ENCODE measurements around the gene NRP2.

The NRP2 gene

DNA sequence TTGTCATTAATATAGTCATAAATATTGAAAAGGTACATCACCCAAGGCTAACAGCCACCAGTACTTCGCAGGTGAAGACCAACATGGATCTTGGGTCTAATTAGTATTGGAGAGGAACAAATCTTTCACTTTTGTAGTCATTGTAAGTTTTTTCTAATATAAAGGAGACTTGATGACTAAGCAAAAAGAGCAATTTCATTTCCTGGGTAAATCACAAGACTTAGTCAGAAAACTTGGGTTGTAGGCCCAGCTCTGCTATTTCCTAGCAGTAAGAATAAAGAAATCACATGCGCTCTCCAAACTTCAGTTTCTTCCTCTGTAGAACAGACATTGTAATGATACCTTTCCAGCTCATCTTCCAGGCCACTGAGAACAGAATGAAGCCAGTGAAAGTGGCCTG, 40.9 kb downstream of the NRP2 start:
- DNase-seq (ENCODE audit: low spot score in 2 of 2) (no peak), ATAC-seq (no peak)
- H3K4me1 Mint-ChIP-seq: no peaks in the 10 kb centered on the region
- H3K9me3 Mint-ChIP-seq: no peaks in the 10 kb centered on the region
- no peak overlapping the region for H3K4me3 Mint-ChIP-seq
- no peaks in the 10 kb centered on the region for H3K36me3 Mint-ChIP-seq
- no peak overlapping the region for H3K27ac Mint-ChIP-seq

DNA sequence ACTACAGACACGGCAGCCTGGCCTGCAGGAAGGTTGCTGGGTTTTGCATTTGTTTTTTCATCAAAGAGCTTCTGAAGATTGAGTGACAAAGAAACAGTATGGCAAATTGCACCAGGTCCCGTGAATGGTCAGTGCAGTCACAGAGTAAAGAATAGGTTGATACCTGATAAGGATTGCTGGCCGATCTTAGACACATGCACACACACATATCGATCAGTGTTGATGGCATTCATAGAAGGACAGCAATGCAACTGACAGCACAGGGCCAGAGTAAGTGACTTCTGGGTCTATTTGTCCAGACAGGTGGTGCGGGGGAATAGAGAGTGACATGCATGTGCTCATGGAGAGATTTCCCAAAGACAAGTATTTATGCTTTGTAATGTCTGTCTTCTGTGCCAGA, 42.8 kb downstream of the NRP2 start:
- no peak for ATAC-seq
- Mint-ChIP-seq H3K4me3 (no peak overlapping the region), H3K9me3 (no peaks in the 10 kb centered on the region), H3K4me1 (no peaks in the 10 kb centered on the region), H3K27ac (no peak overlapping the region), H3K36me3 (no peaks in the 10 kb centered on the region)
- no peak for DNase-seq (ENCODE audit: low spot score in 2 of 2)

DNA sequence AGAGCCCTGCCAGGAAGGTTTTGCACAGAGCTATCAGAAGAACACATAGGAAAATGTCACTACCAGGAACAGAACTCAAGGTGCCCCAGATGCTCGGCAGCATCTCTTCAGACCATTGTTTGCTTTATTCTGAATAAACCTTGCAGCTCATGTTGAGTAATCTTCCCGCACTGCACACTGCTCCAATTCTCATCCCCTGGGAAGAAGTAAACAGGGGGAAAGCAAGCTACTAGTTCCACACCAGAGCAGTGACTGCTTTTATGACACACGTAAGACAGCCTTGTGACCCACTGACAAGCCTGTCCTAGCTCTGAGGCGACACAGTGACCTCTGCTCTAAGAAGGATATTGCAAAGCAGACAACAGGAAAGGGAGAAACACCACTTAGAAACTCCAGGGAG, 44.2 kb downstream of the NRP2 start:
- no peaks in the 10 kb centered on the region for H3K9me3 Mint-ChIP-seq

DNA sequence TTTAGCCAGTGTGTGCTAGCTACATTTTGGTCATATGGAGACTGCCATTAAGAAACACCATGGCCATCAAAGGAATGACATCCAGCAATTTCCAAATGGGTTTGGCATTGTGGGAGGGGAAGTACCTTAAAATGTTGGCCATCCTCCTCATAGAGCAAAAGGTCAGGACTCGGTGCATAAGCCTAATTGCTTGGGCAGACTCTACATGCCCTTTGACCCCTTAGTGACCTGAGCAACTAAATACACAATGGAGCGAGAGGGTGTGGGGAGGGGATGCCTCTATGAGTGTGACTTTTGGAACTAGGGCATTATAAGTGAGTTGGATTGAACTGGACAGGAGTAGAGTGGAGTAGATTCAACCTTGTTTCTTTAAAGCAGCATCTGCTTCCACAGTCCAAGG, 44.9 kb downstream of the NRP2 start:
- H3K9me3 Mint-ChIP-seq: no peaks in the 10 kb centered on the region
- no peak for ATAC-seq
- no peak for DNase-seq (ENCODE audit: low spot score in 2 of 2)
- H3K36me3 Mint-ChIP-seq: no peaks in the 10 kb centered on the region
- no peak overlapping the region for H3K27ac Mint-ChIP-seq
- no peak overlapping the region for H3K4me3 Mint-ChIP-seq
- no peaks in the 10 kb centered on the region for H3K4me1 Mint-ChIP-seq

More for the DNA sequence above, 44.2 kb downstream of the NRP2 start:
- Mint-ChIP-seq H3K36me3 (no peaks in the 10 kb centered on the region), H3K27ac (no peak overlapping the region), H3K4me1 (no peaks in the 10 kb centered on the region), H3K4me3 (no peak overlapping the region)
- no peak for DNase-seq (ENCODE audit: low spot score in 2 of 2)
- ATAC-seq: no peak

DNA sequence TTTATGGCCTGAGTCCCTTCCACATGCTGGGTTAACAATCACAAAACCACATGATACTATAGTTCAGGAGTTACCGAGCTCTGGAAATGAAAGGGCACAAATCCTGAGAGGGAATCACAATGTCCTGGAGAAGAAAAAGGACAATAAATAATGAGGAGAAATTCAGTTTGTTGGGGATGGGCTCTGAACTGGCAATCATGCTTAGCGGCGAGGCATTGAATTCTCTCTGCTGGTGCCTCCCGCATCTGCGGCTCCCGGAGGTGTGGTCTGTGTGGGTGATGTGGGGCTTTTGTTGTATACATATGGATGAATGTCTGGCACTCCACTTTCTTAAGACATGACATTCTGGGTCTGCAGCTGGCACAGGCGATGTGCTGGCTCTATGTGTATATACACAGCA, 46.1 kb downstream of the NRP2 start:
- no peak overlapping the region for H3K4me3 Mint-ChIP-seq
- no peaks in the 10 kb centered on the region for H3K36me3 Mint-ChIP-seq
- ATAC-seq: no peak
- DNase-seq (ENCODE audit: low spot score in 2 of 2): no peak
- no peaks in the 10 kb centered on the region for H3K9me3 Mint-ChIP-seq
- no peaks in the 10 kb centered on the region for H3K4me1 Mint-ChIP-seq
- no peak overlapping the region for H3K27ac Mint-ChIP-seq

DNA sequence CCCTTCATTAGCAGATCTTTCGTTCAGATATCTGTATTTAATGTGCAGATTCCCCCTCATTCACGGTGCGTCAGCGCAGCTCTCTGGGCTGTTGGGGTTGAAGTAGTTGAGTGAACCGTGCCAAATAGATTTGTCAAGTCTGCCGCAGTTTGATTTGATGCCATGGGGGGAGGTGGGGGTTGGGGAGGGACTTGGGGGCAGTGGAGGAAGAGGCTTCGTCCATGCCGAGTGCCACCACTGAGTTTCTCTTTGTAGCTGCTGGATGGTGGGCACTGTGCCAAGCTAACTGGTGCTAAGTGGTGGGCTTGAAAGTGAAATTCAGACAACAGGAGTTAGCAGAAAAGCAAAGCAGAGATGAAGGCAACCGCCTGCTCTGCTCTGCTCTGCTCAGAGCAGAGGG, 47.9 kb downstream of the NRP2 start:
- no peak for DNase-seq (ENCODE audit: low spot score in 2 of 2)
- no peak for ATAC-seq
- H3K27ac Mint-ChIP-seq: no peak overlapping the region
- H3K4me3 Mint-ChIP-seq: no peak overlapping the region
- no peaks in the 10 kb centered on the region for H3K9me3 Mint-ChIP-seq
- no peaks in the 10 kb centered on the region for H3K4me1 Mint-ChIP-seq
- H3K36me3 Mint-ChIP-seq: no peaks in the 10 kb centered on the region

DNA sequence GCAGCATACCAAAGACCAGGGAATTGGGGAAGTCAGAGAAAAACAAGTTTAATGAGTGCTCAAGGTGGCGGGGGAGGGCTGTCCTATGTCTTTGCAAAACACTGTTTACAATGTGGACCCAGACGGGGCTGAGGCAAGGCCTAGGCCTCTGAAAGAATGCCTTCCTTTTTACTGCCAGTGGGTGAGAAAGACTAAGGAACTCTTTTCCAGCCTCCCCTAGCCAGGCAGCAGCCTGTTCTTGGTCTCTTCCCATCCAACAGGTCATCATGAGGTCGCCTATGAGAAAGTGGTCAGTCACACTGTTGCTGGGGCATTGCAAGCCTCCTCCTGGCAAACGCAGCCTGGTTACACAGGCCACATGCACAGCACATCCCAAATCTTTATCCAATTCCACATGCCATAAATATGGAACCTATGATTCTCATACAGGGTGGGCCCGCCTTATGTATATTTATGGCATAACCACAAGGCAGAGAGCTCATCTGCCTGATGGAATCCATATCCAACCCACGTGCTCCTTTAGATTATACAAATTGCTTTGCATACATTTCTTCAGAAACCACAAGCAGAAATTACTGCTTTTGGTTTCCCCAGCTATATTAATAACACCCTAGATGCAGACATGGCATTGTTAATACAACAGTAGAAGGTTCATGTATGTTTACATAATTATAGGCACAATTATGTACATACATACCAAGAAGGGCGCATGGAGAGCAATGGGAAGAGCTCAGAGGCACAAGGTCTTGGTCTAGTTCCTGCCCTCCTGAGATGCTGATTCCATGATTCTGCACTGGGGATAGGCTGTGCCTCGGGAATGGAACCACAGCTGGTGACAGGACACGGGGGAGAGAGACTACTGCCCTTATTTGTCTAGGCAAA, 48.6 kb downstream of the NRP2 start:
- no peaks in the 10 kb centered on the region for H3K36me3 Mint-ChIP-seq
- H3K4me1 Mint-ChIP-seq: no peaks in the 10 kb centered on the region
- no peak overlapping the region for H3K4me3 Mint-ChIP-seq
- ATAC-seq (no peak), DNase-seq (ENCODE audit: low spot score in 2 of 2) (no peak)
- H3K9me3 Mint-ChIP-seq: no peaks in the 10 kb centered on the region
- no peak overlapping the region for H3K27ac Mint-ChIP-seq

DNA sequence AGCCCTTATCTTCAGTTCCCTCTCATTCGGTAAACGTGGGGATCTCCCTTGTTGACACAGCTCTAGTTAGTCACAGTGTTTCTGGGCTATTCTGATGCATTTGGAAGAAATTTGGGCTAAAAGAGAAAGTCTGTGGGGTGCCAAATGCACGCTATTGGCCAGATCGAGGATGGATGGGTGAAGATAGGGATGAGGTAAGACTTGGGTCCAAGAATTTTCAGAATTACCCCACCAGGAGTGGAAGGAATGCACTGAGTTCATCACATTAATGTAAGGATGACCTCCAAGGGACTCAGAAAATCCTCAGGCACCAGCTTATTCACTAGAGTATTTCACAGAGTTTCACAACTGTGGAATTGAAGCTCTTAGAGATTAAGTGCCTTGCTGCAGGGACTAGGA, 49.3 kb downstream of the NRP2 start:
- Mint-ChIP-seq H3K9me3 (no peaks in the 10 kb centered on the region), H3K4me1 (no peaks in the 10 kb centered on the region), H3K27ac (no peak overlapping the region), H3K4me3 (no peak overlapping the region), H3K36me3 (no peaks in the 10 kb centered on the region)
- DNase-seq (ENCODE audit: low spot score in 2 of 2) (no peak), ATAC-seq (no peak)

DNA sequence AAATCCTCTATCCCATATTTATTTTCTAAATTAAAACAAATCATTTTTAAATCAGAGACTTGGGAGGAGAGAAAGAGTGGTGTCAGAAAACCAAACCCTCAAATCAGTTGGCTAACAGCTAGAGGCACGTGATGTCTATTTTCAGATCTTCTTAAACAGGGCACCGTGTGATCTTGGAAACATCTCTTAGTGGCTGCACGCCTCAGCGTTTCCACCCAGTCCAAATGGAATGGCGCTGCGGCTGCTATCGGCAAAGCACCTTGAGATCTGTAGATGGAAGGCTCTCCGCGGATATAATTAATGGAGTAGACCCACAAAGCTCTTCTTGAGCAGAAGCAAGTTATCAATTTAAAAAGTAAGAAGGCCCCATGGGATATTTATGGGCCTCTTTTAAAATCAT, 50.0 kb downstream of the NRP2 start:
- H3K4me1 Mint-ChIP-seq: no peaks in the 10 kb centered on the region
- H3K9me3 Mint-ChIP-seq: no peaks in the 10 kb centered on the region
- ATAC-seq (no peak), DNase-seq (ENCODE audit: low spot score in 2 of 2) (no peak)
- H3K36me3 Mint-ChIP-seq: no peaks in the 10 kb centered on the region
- H3K27ac Mint-ChIP-seq: no peak overlapping the region
- no peak overlapping the region for H3K4me3 Mint-ChIP-seq

DNA sequence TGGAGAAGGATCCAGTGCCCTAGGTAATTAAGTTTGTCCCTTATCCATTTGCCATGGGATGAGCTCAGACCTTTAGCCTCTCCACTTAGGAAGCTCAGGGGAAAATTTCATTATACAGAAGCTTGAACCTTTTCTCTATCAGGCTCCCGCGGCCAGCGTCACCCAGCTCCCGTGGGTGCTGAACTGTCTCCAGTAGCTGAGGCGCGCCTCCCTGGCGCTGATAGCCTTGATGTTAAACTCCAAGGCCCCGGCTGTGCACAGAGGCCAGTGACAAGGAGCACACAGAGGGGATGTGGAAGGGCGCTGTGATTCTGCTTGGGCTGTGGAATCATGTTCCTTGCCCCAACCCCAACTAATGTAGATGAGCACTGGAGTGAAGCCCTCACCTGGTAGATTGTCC, 50.8 kb downstream of the NRP2 start:
- Mint-ChIP-seq H3K9me3 (no peaks in the 10 kb centered on the region), H3K4me3 (no peak overlapping the region), H3K36me3 (no peaks in the 10 kb centered on the region), H3K4me1 (no peaks in the 10 kb centered on the region), H3K27ac (no peak overlapping the region)
- ATAC-seq: no peak
- DNase-seq (ENCODE audit: low spot score in 2 of 2): no peak

DNA sequence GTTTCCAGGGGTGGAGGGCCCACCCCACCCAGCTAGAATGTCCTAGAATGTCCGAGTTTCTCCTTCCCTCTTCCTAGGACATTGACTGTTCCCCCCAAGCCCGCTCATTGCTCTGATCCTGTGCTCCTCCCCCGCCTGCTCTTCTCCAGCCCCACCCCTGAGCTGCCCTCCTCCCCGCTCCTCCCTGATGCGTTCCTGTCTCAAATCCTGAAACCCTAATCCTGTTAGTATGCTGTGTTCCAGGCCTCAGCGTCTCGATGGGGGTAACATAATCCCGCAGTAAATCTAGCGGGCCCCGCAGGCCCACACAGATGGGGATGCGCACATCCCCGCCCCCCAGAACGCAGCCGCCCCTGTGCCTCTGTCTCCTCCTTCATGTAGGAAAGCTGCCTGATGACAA, 51.3 kb downstream of the NRP2 start:
- Mint-ChIP-seq H3K4me3 (no peak overlapping the region), H3K4me1 (no peaks in the 10 kb centered on the region), H3K36me3 (no peaks in the 10 kb centered on the region), H3K9me3 (no peaks in the 10 kb centered on the region), H3K27ac (no peak overlapping the region)
- no peak for DNase-seq (ENCODE audit: low spot score in 2 of 2)
- no peak for ATAC-seq

DNA sequence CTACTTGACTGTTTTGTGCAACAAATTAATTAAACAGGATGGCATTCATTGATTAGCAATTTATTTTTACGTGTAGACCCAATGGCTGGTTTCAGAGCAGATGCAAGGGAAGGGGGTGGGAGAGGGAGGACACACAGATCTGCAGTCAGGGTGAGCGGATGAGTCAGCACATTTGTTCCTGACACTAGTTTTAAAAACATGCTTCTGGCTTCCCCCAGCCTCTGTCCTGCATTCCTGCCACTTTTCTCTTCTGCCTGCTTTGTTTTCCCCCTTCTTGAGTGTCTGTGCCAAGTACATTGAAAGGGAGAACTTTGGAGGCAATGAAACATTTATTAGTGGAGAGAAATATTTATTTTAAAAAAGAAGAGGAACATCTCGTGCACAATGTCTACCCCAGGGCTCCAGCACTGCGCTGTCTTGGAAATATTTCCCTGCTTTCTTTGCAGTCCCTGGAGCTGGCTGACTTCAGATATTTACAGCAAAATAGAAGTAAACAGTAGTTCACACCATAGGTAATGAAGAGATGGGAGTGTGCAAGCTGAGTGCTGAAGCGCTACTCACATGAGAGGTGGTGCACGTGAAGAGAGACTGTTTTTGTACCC, 52.2 kb downstream of the NRP2 start:
- no peak for ATAC-seq
- H3K4me1 Mint-ChIP-seq: no peaks in the 10 kb centered on the region
- H3K27ac Mint-ChIP-seq: no peak overlapping the region
- no peaks in the 10 kb centered on the region for H3K36me3 Mint-ChIP-seq
- no peaks in the 10 kb centered on the region for H3K9me3 Mint-ChIP-seq
- DNase-seq (ENCODE audit: low spot score in 2 of 2): no peak
- H3K4me3 Mint-ChIP-seq: no peak overlapping the region

DNA sequence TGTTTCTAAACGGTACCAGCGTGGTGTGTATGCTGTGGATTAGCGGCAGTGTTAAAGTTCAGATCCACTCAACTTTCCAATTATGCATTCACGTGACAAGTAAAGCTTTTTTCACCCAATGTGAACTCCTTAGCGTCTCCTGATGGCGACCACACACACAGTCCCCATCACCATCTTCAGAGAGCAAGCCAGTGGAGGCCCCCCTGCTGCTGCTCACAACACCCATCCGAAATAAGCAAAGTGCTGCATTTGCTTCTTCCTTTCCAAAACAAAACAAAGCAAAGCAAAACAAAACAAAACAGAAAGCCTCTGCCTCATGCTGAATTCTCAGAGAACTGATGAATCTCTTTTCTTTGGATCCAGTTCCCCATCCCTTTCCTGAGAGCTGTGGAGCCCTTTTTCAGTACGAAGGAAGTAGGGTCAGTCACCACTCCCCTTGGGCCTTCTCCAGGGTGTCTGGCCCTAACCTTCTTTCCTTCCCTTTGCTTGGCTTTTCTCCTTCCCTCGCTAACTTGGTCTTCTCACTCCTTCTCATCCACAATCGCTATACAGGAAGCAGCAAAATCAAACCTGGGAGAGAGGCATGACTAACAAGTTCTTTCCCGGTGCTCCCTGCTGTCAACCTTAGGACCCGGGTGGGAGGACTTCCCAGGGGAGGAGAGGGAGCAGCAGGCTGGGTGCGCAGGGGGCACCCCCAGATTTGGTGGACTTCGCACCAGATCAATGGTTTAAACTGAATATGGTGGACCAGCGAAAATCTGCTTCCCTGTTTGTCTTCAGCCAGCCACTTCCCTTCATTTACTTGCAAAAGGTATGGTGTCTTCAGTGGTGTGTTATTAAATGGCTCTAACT, 56.0 kb downstream of the NRP2 start:
- no peaks in the 10 kb centered on the region for H3K9me3 Mint-ChIP-seq
- no peaks in the 10 kb centered on the region for H3K36me3 Mint-ChIP-seq
- no peak for ATAC-seq
- no peak overlapping the region for H3K27ac Mint-ChIP-seq
- DNase-seq (ENCODE audit: low spot score in 2 of 2): no peak
- H3K4me3 Mint-ChIP-seq: no peak overlapping the region
- no peaks in the 10 kb centered on the region for H3K4me1 Mint-ChIP-seq

DNA sequence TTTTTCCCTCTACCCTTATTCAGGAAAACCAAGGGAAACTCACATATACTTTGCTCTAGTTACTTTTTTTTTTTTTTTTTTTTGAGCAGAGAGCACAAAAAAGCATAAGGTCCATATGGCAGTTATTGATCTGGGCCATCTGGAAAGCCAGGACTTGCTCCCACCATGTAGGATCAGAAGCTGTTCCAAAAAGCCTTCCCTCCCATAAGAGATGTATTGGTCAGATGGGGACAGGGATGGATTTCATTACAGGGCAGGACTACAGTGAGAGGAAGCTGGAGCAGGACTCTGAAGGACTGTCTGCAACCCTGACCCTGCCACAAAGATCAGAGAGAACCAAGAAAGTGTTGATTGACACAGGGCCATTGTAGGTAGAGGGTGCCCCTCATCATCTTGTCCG, 57.3 kb downstream of the NRP2 start:
- no peak for ATAC-seq
- H3K9me3 Mint-ChIP-seq: no peaks in the 10 kb centered on the region
- DNase-seq (ENCODE audit: low spot score in 2 of 2): no peak
- H3K36me3 Mint-ChIP-seq: no peaks in the 10 kb centered on the region
- no peak overlapping the region for H3K4me3 Mint-ChIP-seq
- no peaks in the 10 kb centered on the region for H3K4me1 Mint-ChIP-seq
- no peak overlapping the region for H3K27ac Mint-ChIP-seq

DNA sequence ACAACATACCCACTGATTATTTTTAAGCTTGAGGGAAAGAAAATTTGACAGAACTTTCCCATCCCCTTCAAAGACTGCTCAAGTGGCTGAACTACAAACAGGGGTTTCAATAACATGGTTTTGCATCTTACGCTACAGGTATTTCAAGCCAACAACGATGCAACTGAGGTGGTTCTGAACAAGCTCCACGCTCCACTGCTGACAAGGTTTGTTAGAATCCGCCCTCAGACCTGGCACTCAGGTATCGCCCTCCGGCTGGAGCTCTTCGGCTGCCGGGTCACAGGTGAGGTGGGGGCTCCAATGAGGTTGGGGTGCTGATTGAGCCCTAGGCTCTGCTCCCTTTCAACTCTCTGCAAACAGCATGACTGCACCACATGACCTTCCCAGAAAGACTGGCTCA, 58.1 kb downstream of the NRP2 start:
- Mint-ChIP-seq H3K9me3 (no peaks in the 10 kb centered on the region), H3K27ac (no peak overlapping the region), H3K36me3 (no peaks in the 10 kb centered on the region), H3K4me3 (no peak overlapping the region), H3K4me1 (no peaks in the 10 kb centered on the region)
- DNase-seq (ENCODE audit: low spot score in 2 of 2) (no peak), ATAC-seq (no peak)
